Erythroblast (primary cell): Measurements from ENCODE around the gene EPHB6.

ENCODE experiments used
- GATA1 ChIP-seq: IDR thresholded peaks from 2 replicates; pipeline ENCODE4 v1.6.1; 2011; ENCODE audit warnings: low read depth, mild to moderate bottlenecking, control low read depth, low read length, moderate library complexity
- POLR2A ChIP-seq: IDR thresholded peaks from 2 replicates; pipeline ENCODE4 v1.6.1; 2011; ENCODE audit warnings: mild to moderate bottlenecking, low read length

GRCh38 chr7:142905759-142906158 is 50.9 kb downstream of the EPHB6 start:
- TF ChIP-seq POLR2A (no peak), GATA1 (no peak)
